Mesothelial cell of epicardium (in vitro differentiated cells): ENCODE measurements around the gene SMAP1. TPM values are rescaled to one million over a fixed set of nuclear protein-coding genes. Genes with fewer than 3 reads are reported as not detected.

Experiments used
- DNase-seq, 2 experiments: peaks; one replicate each; pipeline ENCODE4 v3.0.0; 2021; ENCODE audit warnings: low spot score in 2 of 2; ENCODE audit not compliant: unreplicated experiment in 2 of 2
- H3K27ac Mint-ChIP-seq: 2 replicates; pipeline ENCODE4 v1.8.0; 2021; ENCODE audit warnings: mixed read lengths
- H3K27me3 Mint-ChIP-seq: 2 replicates; pipeline ENCODE4 v1.8.0; 2021; ENCODE audit warnings: low read depth, mixed read lengths
- H3K36me3 Mint-ChIP-seq: 2 replicates; pipeline ENCODE4 v1.8.0; 2021; ENCODE audit warnings: mixed read lengths
- H3K4me1 Mint-ChIP-seq: 2 replicates; pipeline ENCODE4 v1.8.0; 2021; ENCODE audit warnings: mixed read lengths
- H3K4me3 Mint-ChIP-seq: 2 replicates; pipeline ENCODE4 v1.8.0; 2021; ENCODE audit warnings: mild to moderate bottlenecking, moderate library complexity, mixed read lengths
- H3K9me3 Mint-ChIP-seq: 2 replicates; pipeline ENCODE4 v1.8.0; 2021; ENCODE audit warnings: mixed read lengths
- total RNA-seq: library from RNA; stranded (reverse); gene quantifications from 3 replicates; pipeline ENCODE4 v1.2.1, GENCODE V29; 2021
- TF ChIP-seq, protein P1 (sequence below): fragments of 200-600 bp; sonication (generic); IDR thresholded peaks from one replicate; pipeline ENCODE4 v1.5.0; 2021; ENCODE audit warnings: antibody characterized with exemption; ENCODE audit not compliant: unreplicated experiment

The SMAP1 gene
- total RNA-seq, 1 donor from 2014 or later = 25.7 TPM

DNA sequence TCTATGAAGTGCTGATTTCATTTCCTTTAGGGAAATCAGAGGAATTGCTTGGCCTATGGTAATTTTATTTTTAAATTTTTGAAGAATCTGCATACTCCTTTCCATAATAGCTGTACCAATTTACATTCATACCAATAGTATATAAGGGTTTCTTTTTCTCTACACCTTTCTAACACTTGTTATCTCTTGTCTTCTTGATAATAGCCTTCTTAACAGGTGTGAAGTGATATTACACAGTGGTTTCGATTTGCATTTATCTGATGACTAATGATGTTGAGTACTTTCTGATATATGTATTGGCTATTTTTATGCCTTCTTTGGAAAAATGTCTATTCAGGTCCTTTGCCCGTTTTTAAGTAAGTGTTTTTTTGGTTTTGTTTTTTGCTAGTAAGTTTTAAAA is 40.8 kb downstream of the SMAP1 start:
- TF ChIP-seq, protein P1, sequence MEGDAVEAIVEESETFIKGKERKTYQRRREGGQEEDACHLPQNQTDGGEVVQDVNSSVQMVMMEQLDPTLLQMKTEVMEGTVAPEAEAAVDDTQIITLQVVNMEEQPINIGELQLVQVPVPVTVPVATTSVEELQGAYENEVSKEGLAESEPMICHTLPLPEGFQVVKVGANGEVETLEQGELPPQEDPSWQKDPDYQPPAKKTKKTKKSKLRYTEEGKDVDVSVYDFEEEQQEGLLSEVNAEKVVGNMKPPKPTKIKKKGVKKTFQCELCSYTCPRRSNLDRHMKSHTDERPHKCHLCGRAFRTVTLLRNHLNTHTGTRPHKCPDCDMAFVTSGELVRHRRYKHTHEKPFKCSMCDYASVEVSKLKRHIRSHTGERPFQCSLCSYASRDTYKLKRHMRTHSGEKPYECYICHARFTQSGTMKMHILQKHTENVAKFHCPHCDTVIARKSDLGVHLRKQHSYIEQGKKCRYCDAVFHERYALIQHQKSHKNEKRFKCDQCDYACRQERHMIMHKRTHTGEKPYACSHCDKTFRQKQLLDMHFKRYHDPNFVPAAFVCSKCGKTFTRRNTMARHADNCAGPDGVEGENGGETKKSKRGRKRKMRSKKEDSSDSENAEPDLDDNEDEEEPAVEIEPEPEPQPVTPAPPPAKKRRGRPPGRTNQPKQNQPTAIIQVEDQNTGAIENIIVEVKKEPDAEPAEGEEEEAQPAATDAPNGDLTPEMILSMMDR = no peak
- Mint-ChIP-seq H3K4me1 (no peaks in the 10 kb centered on the region), H3K27me3 (no peaks in the 10 kb centered on the region), H3K9me3 (peaks cover 9% of the 10 kb centered on the region), H3K36me3 (peaks cover 9% of the 10 kb centered on the region), H3K27ac (no peak overlapping the region), H3K4me3 (no peak overlapping the region)
- DNase-seq = no peak

DNA sequence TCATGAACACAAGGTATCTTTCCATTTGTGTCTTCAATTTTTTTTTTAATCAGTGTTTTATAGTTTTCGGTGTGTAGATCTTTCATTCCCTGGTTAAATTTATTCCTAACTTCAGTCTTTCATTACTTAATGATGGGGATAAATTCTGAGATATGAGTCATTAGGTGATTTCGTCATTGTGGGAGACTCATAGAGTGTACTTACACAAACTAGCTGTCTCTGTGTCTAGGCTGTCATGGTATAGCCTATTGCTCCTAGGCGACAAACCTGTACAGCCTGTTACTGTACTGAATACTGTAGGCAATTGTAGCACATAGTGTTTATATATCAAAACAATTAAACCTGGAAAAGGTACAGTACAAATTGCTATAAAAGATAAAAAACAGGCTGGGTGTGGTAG is 42.1 kb downstream of the SMAP1 start:
- peaks cover 17% of the 10 kb centered on the region for H3K36me3 Mint-ChIP-seq
- H3K4me1 Mint-ChIP-seq = no peaks in the 10 kb centered on the region
- DNase-seq = no peak
- no peak overlapping the region for H3K27ac Mint-ChIP-seq
- peaks cover 21% of the 10 kb centered on the region for H3K9me3 Mint-ChIP-seq
- H3K27me3 Mint-ChIP-seq = no peaks in the 10 kb centered on the region
- no peak overlapping the region for H3K4me3 Mint-ChIP-seq
- TF ChIP-seq, protein P1 = no peak

DNA sequence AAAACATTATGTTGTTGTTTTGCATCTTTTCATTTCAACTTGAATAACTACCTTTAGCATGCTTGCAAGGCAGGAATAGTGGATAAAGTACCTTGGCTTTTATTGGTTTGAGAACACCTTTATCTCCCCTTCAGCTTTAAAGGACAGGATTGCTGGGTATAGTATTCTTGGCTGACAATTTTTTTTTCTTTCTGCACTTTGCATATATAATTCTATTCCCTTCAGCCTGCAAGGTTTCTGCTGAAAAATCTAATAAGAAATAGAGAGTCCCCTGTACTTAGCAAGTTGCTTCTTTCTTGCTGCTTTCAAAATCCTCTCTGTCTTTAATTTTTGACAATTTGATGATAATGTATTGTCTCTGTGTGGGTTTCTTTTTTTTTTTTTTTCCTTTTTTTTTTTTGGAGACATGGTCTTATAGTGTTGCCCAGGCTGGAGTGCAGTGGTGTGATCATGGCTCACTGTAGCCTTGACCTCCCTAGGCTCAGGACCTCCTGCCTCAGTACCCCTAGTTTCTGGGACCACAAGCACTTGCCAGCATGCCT is 47.1 kb downstream of the SMAP1 start:
- H3K9me3 Mint-ChIP-seq = peaks cover 39% of the 10 kb centered on the region
- no peak overlapping the region for H3K4me3 Mint-ChIP-seq
- H3K4me1 Mint-ChIP-seq = no peaks in the 10 kb centered on the region
- TF ChIP-seq, protein P1 = no peak
- peaks cover 25% of the 10 kb centered on the region for H3K36me3 Mint-ChIP-seq
- no peak overlapping the region for H3K27ac Mint-ChIP-seq
- no peaks in the 10 kb centered on the region for H3K27me3 Mint-ChIP-seq
- DNase-seq = no peak

DNA sequence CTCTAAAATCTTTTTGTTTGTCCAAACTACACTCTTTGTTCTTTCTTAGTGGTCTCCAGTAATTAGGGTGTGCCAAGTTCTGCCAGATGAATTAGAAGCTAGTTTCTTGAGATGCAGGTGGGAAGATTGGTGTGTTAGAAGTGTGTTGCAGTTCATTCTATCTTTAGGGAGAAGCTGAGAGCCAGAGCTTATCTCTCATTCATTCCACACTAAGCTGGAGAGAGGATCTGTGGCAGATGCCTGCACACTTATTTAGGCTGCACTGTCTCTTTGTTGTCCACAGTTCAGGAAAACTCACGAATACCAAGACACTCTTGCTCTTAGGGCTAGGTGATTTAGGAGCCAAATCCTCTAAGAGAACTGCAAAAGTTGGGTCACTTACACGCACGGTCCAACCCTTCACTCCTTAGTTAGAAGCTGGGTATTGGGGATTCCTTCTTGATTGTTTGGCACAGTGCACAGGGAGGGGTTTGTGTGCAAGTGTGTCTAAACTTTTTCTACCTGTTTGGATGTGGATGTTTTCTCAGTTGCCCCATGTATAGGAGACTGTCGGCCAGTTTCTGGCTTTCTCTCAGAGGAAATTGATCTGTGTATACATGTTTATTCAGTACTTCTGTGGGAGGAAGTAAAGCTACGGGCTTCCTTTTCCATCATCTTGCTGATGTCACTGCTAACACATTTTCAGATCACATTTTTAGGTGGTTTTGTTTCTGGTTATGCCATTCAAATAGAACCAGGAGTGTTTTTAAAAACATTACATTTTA is 49.5 kb downstream of the SMAP1 start:
- Mint-ChIP-seq H3K9me3 (peaks cover 40% of the 10 kb centered on the region), H3K27ac (no peak overlapping the region), H3K4me3 (no peak overlapping the region), H3K27me3 (no peaks in the 10 kb centered on the region), H3K4me1 (no peaks in the 10 kb centered on the region), H3K36me3 (peaks cover 30% of the 10 kb centered on the region)
- no peak for DNase-seq
- TF ChIP-seq, protein P1 = no peak

DNA sequence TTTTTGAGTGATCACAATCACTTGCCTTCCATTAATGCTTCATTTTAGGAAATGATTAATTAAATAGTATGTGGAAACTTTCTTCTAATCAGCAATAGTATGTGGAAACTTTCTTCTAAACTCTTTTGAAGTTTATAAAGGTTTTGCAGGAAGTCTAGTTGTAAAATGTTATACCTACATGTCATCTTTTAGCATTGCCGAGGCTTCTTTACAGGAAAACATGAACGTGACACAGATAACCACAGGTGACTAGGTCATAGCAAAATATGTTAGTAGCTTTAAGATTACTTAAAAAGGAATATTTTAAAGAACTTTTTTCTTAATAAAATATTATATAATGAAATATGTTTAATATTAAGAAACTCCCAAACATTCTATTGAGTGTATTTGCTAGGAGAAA is 56.8 kb downstream of the SMAP1 start:
- Mint-ChIP-seq H3K27me3 (no peaks in the 10 kb centered on the region), H3K4me3 (no peak overlapping the region), H3K36me3 (peaks cover 6% of the 10 kb centered on the region), H3K27ac (no peak overlapping the region), H3K4me1 (peaks cover 4% of the 10 kb centered on the region), H3K9me3 (peaks cover 4% of the 10 kb centered on the region)
- TF ChIP-seq, protein P1 = no peak
- DNase-seq = no peak
